HG02973 (cell line): ENCODE measurements around the gene CTU2.
A peak's percentile ranks its signal among the peaks of the same experiment; 100 is the strongest.

Experiments
- ATAC-seq: cut with Tn5 transposase; IDR thresholded peaks from one replicate; pipeline ENCODE4 v1.9.1; 2021; ENCODE audit warnings: moderate library complexity; ENCODE audit not compliant: unreplicated experiment

CTU2 gene

DNA sequence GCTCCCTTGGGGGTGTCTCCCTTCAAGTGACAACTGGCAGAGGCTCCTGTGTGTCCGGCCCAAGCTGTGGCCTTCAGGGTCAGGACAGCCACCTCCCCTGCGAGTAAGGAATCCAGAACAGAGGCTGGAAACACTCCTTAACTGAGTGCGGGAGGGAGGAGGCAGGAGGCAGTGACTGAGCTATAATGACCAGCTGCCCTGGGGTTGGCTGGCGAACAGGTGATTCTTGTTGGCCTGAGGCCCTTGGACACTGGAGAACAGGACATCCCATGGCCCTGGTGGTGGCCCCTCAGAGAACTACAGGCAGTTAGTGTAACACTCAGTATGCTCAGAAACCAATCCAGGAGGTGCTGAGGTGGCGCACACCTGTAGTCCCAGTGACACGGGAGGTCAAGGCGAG lies 10.6 kb upstream of the CTU2 start:
- ATAC-seq, result no peak

DNA sequence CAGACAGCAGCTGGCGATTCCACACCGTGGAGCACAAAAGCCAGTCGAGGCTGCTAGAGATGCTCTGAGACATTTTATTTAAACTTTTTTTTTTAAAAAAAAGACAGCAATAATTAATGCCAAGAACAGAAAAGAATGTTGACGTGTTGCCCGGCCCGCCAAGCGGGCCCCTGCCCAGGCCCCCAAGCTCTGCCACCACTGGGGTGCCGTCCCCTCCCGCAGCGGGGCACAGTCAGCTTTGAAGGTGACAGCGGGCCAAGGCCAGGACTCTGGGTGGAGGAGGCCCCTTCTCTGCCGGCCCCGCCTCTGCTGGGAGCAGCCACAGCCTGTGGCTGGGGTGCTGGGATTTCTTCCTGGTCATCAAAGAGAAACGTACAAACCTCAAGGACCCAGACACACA lies 9.9 kb upstream of the CTU2 start:
- ATAC-seq, result no peak

DNA sequence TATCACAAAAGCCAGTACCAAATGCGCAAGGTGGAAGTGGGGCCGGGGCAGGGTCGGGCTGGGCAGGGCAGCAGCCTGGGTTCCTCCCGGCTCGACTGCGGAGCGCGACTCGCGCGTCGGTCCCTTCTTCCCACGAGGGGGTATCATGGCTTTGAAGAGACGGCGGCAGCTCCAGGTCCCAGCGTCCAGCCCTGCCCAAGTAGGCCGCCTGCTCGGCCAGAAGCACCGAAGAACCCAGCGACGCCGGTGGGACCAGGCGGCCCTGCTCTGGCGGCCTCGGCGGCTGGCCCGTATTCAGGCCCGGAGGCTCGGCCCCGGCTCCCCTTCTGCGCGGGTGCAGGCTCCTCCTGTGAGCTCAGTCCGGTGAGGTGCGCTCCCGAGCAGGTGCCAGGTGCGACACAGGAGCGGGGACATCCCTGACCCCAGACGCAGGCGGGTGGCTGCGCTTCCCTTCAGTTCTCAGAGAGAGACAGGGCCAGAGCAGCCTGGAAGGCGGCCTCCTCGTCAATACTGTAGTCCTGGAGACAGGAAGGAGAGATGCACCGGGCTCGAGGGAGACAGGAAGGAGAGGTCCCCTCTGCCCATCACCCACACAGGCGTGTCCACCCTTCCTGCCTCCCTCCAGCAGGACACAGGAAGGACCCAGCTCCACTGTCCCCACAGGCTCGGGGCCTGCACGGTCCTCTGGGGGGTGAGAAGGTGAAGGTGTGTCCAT lies 9.0 kb upstream of the CTU2 start:
- ATAC-seq, result no peak

DNA sequence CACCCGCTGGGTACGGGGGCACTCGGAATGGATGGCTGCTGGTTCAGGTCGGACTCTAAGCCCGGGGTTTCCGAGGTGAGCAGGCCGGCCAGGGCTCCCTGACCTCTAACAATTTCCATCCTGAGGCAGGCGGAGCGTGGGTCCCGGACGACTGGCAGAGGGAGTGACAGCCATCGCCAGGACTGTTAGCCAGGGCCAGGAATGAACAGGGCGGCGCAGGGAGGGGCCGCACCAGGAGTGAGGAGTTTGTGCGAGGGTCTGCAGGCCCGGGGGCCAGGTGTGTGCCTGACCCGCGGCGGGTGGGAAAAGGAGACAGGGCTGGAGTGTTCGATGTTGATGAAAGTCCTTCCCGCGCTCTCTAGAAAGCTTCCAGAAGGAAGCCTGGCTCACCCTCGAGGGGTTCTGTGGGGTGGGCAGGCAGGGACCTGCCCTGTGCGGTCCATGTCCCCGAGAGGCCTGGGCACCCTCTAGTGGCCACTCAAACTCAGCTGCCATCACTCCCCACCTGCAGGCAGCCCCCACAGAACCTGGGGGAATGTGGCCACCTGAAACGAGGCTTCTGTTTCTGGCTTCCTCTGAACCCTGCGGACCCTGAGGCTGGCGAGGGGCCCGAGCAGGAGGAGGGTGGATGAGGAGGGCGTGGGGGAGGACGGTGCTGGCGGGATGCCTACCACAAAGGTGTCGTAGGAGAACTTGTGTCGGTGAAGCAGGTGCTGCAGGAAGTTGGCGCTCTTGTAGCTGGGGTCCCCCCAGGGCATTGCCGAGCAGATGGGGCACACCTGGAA lies 8.3 kb upstream of the CTU2 start:
- no peak for ATAC-seq

DNA sequence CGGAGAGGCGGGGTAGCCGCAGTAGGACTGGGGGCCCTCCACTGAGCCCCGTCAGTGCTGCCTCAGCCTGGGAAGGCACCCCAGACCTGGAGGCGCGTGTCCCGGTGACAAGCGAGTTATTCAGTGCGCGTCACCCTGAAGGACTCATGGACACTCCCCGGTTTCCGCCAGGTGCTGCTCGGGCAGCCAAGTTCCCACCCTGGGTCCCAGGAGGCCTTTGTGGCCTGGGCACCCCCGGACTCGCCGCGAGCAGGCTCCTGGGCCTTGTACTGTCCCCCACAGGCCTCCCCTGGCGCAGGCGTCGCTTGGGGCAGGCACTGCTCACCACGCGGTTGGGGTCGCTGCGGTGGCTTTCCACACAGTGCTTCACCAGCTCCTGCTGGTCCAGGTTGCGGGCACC lies 7.7 kb upstream of the CTU2 start:
- ATAC-seq, result no peak

DNA sequence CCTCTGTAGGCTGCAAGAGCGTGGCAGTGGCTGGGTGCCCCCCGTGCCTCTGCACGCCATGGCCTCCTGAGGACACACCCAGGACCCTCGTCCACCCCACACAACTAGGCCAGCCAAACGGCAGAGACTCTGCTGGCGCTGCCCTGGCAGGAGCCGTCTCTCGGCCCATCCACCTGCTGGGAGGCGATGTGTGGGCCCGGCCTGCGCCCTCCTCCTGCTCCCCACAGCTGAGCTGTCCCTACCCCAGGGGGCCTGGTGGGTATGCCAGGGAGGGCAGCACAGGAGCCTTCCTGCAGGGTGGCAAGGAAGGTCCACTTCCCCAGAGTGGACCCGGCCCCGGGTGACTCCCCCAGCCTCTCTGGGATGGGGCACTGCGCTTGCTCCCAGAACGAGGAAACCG lies 7.1 kb upstream of the CTU2 start:
- ATAC-seq, result no peak

- no peak for ATAC-seq
Observed at GRCh38 chr16:88700322-88700635, 6.0 kb upstream of the CTU2 start.

GRCh38 chr16:88700636-88701482 lies 5.4 kb upstream of the CTU2 start:
- ATAC-seq, result peak; percentile 51

DNA sequence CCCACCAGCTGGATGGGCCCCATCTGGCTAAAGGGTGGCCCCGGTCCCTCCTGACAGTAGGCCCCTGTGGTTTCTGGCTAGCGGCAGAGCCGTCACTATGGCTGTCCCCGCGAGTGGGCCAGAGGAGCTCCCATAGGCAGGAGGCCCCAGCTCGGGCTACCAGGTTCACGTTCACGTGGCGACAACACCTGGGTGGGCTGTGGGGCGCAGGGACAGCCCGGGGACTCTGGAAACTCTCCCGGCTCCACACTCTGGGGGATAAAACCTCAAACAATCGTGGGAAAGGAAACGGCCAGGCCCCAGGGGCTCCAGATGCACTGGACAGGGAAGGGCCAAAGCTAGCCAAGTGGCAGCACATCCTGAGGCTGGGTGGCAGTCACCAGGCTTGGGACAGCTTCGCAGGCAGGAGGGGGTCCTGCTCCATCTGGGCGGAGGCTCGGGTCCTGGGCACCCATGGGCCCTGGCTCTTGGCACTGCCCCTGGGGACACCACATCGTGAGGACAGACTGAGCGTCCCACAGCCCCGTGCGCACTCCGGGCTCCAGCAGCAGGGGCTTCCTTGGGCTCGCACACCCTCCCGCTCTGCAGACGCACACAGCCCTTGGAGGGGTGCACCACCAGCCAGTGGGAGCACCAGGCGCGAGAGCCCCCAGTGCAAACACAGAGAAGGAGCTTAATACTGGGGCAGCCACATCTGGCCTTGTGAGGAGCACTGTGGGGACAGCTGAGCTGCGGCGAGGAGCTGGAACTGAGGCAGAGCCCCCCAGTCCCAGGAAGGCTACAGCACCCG lies 4.5 kb upstream of the CTU2 start:
- ATAC-seq, result no peak

- no peak for ATAC-seq
Observed at GRCh38 chr16:88702371-88703210, 3.7 kb upstream of the CTU2 start.

DNA sequence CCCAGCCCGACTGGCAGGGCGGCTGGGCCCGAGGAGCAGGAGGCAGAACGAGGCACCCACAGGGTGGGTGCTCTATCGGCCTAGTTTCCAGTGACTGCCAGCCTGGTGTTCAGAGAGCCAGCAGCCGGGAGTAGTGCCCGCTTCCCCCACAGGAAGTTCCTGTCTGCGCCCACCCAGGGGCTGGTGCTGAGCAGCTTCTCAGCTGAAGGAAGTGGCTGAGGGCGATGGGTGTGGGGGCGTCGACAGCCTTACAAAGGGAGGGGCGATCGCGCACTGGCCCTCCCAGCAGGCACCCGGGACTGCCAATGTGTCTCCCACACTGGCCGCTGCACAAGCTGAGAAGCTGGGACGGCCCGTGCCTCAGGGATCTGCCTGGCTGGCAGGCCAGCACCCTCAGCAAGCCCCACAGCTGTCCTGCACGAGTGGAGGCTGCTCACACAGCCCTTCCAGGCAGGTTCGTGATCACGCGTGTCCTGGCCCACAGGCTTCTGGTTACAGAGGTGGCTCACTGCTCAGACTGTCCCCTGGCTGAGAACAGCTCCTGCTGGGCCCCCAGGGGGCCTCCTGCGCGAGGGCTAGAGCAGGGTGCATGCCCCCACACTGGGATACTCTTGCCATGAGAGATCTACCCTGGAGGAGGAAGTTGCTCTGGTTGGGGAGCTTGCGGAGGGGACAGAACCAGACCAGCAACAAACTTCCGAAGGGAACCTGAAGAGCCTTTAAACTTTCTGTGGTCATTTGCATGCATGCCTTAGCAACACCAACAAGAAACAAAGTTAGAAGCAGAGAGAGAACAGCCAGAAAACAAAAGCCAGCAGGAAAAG lies 2.6 kb upstream of the CTU2 start:
- ATAC-seq, result no peak

DNA sequence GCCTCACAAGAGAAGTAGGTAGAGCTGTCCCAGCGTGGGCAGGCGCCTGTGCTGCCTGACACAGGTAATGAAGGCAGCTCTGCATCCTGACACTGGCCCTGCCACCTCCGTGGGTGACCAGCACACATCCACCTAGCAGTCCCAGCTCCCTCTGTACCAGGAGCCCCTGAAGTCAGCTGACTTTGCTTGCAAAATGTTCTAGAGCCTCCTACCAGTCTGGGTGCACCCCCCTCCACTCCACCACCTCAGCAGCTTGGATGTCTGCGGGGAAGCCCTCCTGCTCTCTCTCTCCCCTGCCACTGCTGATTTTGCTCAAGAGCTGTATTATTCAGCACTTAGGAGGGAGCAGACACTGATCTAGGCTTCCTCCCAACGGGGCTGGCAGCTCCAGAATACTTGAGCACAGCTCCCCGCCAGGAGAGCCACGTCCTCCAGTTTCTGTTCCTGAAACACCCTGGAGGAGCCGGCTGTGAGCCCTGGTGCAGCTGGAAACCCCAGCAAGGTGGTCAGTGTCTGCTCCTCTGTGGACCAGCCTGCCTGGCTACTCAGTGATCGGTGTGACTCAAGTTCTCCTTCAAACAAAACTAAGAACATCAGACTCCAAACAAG lies 1.1 kb upstream of the CTU2 start:
- ATAC-seq, result no peak

DNA sequence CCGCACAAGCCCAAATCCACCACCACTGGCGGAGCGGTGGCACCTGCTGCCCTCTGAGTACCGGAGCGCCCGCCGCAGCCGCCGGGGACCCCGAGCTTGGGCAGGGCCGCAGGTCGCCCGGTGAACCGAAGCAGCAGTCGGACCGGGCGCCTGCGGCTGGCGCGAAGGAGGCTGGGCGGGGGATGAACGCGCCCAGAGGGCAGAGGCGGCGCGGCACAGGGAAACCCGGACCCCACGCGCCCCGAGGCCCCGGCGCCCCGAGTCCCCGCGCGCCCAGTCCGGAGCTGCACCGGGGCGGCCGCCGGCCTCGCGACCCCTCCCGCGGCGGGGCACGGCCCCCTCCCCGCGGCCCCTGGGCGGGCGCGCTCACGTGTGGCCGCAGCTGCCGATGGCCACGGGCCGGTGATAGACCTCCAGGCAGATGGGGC lies 488 bp upstream of the CTU2 start:
- peak; percentile 5 for ATAC-seq

- ATAC-seq, result no peak
Observed at GRCh38 chr16:88706965-88707826, 893 bp downstream of the CTU2 start.

DNA sequence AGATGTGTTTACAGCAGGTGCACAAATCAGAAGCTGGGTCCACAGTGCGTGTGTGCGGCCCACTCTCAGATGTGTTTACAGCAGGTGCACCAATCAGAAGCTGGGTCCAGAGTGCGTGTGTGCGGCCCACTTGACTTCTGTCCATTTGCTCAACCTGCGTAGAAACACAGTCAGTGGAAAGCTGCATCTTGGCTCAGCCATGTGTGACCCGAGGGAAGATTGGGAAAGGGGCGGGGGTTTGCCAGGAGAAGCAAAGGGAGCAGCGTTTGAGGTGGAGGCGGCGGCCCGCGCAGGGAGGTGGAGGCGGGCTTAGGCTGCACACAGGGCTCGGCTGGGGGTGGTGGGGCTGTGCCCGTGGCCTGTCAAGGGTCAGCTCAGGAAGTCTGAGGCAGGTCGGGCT lies 4.3 kb downstream of the CTU2 start:
- ATAC-seq, result no peak

DNA sequence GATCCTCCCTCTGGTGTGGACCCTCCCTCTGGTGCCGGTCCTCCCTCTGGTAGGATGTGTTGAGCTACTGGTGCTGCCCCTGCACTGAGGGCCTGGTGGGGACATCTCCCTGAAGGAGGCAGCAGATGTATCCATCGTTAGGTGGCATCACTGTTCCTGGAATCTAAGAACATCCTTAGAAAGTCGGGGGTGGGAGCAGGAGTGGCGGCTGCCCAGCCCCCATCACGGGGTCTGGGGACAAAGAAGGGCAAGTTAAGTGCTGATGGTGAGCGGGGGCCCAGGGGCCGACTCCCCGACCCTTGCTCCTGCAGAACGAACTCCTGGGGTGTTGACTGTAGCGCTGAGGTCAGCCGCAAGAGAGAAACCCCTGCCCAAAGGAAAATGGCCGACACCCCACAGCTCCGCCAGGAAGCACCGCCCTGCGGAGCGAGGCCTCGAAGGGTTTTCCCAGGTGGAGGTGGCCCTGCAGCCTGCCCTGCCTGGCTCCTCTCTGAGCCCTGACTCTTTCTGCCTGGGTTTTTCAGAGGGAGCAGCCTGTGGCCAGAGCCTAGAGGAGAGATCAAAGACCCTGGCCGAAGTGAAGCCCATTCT lies 5.5 kb downstream of the CTU2 start:
- no peak for ATAC-seq

- no peak for ATAC-seq
Observed at GRCh38 chr16:88712362-88712979, 6.2 kb downstream of the CTU2 start.
